GM18873 (cell line): ENCODE data around the gene DNAH7.
"Not testable (repeated sequence)": the region's sequence is repeated elsewhere in the genome, so short reads cannot be mapped to it uniquely, and the experiment has no call there.

Experiments used
- ATAC-seq: cut with Tn5 transposase; IDR thresholded peaks from one replicate; pipeline ENCODE4 v1.9.1; 2021; ENCODE audit warnings: mild to moderate bottlenecking, moderate library complexity, moderate number of reproducible peaks; ENCODE audit not compliant: unreplicated experiment, low FRiP score

Gene DNAH7

DNA sequence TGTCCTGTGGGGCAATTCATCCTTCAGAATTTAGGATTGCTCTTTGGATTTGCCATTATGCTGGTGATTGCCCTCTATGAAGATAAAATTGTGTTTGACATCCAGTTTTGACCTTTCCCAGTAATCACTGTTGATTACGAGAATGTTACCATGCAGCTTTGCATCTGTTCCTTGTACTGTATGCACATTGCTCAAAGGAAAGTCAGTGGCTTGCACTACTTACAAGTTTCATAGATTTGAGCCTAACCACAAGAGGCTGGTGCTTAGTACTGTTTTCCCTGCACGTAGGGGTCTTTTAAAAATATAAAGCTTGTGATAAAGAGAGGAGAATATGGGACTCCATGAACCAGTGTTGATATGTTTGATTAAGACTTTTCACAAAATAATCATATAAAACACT, 333.7 kb downstream of the DNAH7 start:
- no peak for ATAC-seq

DNA sequence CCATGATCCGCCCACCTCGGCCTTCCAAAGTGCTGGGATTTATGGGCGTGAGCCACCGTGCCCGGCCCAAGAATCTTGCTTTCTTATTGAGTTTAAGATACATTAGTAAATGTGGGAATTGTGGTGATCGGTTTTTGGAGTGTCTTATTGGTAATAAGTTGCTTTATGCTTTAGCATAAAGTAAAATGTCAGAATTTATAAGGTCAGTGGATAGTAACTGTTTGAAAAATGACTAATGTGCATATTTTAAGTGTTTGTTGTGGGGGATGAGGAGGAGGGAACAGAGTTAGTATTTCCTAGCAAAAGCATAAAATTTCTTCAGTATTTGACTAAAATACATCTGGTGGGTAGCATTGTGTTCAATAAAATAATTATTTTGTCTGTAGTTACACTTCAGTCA, 334.2 kb downstream of the DNAH7 start:
- no peak for ATAC-seq

DNA sequence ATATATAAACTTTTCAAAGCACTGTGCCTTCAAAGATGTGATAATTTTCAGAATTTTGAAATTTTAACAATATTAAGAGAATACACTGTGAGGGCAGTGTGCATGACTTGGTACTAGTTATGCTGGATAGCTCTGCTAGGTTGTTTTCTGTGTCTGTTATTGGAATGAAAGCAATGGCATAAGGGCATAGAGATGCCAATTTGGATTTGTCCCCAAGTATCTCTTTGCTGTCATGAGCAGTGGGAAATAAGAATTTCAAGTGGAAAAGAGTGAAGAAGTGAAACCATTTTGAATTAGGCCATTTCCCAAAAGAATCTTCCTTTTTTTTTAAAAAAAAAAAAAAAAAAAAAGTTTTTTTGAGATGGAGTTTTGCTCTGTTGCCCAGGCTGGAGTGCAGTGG, 334.8 kb downstream of the DNAH7 start:
- no peak for ATAC-seq

DNA sequence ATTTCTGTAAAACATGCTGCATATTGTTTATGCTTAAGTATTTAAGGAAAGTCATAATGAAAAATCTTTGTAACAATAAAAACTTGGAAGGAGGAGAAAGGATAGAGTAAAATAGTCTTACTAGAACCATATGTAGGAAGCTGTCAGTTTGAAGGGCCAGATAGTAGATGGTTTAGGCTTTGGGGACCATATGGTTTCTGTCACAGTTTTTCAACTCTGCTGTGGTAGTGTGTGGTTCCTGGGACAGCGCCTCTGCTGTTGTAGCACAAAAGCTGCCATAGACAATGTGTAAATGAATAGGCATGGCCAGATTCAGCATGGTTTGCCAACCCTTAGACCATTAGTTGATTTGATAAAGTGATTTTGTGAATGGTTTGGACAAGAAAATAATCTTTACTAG, 336.1 kb downstream of the DNAH7 start:
- ATAC-seq, result no peak

DNA sequence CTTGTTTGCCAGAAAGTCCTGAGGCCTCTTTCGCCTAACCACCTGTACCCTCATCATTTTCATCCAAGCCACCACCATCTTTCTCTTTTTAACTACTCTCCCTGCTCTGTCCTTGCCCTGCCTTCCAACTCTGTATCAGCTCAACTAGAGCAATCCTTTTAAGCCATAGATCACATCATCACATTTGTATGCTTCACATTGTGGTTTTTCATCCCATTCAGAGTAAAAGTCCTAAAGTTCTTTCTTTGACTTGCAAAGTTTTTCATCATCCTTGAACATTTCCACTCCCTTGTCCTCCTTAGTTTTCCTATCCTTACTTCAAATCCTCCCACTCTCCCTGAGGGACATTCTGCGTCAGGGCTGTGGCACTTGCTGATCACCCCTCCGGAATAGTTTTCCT, 337.7 kb downstream of the DNAH7 start:
- no peak for ATAC-seq

DNA sequence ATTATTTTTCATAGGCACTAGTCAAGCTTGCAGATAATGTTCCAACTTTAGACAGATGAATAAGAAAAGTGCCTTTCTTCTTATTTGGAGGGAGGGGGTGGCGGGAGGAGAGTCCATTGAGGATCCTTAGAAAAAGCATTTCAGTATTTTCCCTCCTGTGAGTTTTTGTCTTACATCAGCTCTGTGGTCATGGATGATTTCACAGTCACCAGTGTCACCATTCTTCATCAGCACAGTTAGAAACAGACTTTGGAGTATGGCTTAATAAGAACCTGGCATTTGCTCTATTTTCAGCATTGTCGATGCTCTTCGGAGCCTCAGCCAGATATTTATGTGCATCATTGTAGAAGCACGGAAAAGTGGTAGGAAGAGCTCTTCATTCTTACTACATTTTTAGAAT, 341.5 kb downstream of the DNAH7 start:
- no peak for ATAC-seq

DNA sequence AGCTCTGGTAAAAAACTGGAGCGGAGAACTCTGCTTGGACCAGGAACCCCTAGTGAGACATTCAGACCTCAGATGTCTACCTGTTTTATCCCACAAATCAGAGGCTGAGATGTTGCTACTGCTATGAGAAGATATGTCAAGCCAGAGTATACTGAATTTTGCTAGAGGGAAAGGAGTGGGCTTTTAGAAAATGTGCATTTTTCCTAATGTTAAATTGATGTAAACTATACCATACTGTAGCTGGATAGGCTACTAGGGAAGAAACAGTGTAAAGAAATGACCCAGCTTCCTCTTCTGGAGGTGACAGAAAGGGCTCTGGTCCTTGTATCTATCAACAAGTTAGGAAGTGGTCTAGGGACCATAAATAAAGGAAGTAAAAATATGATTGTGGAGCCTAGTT, 346.6 kb downstream of the DNAH7 start:
- no peak for ATAC-seq

DNA sequence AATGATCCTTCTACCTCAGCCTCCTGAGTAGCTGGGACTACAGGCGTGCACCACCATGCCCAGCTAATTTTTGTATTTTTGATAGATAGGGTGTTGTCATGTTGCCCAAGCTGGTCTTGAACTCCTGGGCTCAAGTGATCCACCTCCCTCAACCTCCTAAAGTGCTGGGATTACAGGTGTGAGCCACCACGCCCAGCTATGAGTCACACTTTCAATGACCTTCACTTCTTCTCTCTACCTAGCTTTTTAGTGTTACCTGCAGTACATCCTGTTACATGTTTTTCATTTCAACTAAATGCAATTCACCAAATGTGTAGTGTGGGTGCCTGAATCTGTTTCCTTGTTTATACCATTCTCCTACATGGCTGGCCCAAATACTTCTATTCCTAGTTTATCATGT, 347.6 kb downstream of the DNAH7 start:
- ATAC-seq, result no peak

DNA sequence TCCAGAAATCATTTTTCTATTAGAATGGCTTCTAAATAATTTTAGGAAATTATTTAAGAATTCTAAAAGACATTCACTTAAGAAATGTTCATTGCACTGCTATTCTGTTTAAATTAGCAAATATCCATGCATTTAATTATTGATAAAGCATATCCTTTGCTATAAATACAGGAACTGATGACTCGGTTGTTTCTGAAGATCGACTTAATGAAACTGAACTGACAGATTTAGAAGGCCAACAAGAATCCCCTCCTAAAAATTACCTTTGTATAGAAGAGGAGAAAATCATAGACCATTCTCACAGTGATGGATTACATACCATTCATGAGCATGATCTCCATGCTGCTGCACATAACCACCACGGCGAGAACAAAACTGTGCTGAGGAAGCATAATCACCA, 352.2 kb downstream of the DNAH7 start:
- ATAC-seq, result no peak

DNA sequence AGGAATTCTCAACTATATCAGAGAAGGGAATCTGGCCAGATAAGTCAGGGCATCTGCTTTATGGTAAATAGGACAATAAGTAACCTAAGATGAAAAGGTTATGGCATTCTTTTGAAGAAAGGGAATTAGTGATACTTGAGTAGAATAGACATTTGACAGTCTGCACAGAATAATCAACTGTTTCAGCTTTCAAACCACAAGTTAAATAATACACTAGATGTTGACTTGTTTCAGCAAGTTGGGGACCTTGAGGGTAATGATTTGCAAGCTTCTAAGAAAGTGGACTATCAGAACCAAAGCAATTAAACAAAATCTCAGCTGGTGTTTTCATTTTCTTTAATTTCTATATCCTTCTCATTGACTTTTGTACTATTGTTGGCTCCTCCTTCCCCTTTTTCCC, 357.2 kb downstream of the DNAH7 start:
- ATAC-seq, result peak; percentile 65

DNA sequence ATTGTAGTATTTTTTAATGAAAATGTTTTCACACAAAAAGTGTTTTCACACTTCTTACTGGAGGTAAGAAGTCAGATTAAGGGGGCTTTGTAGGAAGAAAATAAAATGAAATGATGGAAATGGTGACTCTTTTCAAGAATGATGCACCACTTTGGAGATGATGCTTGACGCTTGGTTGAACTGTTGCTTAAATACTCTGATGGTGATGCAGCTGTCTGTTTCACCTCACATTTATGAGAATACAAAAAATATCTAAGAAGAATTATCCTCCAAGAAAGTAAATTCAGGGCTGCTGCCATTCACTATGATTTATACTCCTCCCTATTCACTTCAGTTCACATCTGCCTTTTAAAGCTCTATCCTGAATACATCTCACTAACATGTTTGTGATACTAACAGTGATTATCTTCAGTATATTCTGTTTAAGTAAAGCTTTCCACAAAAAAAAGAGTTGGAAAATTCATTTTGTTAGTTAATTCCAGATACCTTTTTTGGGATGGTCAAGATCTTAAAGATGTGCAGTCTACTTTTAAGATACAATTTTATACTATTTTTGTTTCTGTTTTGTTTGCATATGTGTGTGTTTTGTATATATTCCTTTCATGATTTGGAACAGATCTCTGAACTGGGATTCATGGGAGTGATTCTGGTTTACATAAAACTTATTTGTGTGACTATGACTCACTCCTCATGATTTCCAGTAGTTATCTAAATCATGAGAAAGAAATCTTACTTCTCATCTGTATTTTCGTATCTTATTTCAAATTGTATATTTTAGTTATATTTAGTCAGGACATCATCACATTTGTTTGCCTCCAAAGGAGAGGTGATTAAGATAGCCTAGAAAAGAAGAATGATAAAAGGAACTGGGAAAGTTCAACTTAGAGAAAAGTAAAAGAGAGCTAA, 358.5 kb downstream of the DNAH7 start:
- ATAC-seq, result no peak

DNA sequence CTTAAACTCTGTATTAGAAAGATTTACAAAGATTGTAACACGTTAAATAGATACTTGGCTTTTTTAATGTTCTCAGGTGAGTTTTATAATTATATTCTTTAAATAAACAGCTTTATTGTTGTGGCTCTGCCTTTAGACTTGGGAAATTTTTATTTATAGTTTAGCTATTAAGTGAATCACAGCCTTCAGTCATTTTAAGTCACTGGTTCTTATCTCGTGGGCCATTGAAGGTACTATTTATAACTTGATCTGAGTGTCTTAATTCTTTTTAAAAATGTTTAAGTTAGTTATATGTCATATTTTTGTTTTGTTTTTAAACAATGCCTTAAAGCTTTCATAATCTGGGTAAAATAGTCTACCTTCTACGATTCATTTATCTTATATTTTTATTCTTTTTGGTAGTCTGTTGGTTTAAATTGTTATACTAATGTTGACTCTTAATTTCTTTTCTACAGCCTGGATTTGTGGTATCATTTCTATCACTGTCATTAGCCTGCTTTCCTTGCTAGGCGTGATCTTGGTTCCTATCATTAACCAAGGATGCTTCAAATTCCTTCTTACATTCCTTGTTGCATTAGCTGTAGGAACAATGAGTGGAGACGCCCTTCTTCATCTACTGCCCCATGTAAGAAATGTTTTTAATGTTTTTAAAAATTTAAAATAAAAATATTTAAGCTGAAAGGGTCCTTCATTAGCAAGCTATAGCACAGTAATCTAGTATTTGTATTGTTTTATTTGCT, 362.3 kb downstream of the DNAH7 start:
- ATAC-seq, result no peak

DNA sequence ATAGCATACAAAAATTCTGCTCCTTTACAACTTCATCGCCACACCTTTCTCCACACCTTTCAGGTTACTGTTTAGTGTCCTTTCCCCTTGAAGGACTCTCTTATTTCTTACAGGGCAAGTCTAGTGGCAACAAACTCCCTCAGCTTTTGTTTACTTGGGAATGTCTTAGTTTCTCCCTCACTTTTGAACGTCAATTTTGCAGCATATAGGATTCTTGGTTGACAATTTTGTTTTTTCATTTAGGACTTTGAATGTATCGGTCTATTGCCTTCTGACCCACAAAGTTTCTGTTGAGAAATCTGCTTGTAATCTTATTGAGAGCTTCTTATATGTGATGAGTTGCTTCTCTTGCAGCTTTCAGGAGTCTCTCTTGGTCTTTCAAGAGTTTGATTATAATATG, 368.2 kb downstream of the DNAH7 start:
- no peak for ATAC-seq

DNA sequence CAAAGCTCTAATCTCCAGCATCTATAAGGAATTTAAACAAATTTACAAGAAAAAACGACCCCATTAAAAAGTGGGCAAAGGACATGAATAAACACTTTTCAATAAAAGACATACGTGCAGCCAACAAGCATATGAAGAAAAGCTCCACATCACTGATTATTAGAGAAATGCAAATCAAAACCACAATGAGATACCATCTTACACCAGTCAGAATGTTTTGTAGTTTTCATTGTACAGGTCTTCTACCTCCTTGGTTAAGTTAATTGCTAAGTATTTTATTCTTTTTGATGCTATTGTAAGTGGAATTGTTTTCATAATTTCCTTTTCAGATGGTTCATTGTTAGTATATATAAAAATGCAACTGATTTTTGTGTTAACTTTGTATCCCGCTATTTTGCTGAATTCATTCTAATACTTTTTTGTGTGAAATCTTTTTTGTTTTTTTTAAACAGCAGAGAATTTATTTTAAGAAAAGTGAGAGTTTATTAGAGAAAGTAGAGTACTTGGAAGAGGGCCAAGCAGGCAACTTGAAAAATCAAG, 370.9 kb downstream of the DNAH7 start:
- no peak for ATAC-seq

DNA sequence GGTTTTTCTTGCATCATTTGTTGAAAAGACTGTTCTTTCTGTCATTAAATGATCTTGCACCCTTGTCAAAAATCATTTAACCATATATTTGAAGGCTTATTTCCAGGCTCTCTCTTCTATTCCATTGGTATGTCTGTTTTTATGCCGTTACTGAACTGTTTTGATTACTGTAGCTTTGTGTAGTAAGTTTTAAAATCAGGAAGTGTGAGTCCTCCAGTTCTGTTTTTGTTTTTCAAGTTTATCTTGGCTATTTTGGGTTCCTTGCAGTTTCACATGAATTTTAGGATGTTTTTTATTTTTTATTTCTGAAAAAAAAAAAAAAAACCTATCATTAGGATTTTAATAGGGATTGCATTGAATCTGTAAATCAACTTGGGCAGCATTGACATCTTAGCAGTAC, 372.6 kb downstream of the DNAH7 start:
- no peak for ATAC-seq

DNA sequence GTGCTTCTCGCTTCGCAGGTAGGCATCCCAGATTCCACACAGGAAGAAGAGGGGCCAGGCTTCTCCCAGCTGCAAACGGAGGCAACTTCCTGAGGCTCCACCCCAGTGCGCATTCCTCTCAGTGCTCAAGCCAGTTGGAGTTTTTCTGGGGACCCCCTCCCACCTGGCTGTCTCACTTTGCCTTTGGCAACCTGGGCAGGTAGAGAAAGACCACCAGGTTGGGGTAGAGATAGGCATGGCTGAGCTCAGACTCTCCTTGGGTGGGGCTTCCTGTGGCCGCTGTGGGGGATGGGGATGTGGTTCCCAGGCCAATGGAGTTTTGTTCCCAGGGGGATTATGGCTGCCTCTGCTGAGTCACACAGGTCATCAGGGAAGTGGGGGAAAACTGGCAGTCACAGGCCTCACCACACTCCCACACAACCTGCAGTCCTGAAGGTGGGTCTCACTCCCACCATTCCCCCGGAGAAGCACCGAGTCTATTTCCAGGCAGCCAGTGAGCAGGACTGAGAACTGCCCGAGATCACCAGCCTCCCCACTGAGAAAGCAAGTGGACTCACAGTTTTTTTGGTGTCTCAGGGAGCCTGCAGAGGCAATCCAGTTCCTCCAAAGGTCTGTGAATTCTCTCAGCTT, 373.5 kb downstream of the DNAH7 start:
- ATAC-seq, result no peak

DNA sequence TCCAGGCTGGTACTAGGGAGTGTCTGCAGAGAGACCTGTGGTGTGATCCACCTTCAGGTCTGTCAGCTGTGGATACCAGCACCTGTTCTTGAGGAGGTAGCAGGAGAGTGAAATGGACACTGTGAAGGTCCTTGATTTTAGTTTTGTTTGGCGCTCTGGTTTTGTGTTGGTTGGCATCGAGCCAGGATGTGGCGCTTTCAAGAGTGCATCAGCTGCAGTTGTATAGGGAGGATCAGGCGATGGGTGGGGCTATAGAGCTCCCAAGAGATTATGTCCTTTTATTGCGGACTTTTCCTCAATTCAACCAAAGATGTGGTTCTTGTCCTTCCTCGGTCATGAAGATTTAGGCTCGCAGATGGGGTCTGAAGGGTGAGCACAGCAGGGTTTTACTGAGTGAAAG, 374.1 kb downstream of the DNAH7 start:
- no peak for ATAC-seq

DNA sequence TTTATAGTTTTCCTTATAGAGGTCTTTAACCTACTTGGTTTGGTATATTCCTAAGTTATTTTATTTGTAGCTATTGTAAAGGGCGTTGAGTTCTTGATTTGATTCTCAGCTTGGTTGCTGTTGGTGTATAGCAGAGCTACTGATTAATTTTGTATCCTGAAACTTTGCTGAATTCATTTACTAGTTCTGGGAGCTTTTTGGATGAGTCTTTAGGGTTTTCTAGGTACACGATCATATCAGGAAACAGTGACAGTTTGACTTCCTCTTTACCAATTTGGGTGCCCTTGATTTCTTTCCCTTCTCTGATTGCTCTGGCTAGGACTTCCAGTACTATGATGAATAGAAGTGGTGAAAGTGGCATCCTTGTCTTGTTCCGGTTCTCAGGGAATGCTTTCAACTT, 376.1 kb downstream of the DNAH7 start:
- ATAC-seq, result not testable (repeated sequence)
